ENCODE data around the gene FANCL.
"Not testable (repeated sequence)": the region's sequence is repeated elsewhere in the genome, so short reads cannot be mapped to it uniquely, and the experiment has no call there.

Gene FANCL

DNA sequence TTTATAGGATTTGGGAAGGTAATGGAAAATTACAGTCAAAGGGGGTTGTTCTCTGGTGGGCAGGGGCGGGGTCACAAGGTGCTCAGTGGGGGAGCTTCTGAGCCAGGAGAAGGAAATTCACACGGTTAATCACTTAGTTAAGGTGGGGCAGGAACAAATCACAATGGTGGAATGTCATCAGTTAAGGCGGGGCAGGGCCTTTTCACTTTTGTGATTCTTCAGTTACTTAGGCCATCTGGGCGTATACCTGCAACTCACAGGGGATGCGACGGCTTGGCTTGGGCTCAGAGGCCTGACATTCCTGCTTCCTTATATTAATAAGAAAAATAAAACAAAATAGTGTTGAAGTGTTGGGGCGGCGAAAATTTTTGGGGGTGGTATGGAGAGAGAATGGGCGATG, 127.6 kb downstream of the FANCL start:
- not testable (repeated sequence) for H3K4me3 Mint-ChIP-seq
- peak overlapping the region; percentile 81 for H3K27ac Mint-ChIP-seq

DNA sequence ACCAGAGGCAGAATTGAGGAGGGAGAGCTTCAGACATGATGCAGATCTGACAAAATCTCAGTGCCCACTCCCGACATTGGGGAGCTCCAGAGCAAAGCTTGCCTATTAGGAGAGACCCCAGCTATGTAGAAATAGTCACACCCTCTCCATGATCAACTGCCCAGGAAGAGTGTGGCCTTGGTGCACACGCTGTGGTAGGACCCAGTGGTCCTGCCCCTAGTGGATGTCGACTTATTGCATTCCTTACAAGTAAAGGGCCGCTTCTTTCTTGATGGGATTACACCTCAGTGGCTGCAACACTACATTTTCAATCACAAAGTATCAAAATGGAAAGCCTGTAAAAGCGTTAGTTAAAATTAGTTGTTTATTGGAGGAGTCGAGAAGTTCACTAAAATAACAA, 130.4 kb downstream of the FANCL start:
- Mint-ChIP-seq H3K4me3 (no peak overlapping the region), H3K4me1 (ENCODE audit: low read depth) (peaks cover 56% of the 10 kb centered on the region), H3K27me3 (no peaks in the 10 kb centered on the region), H3K27ac (peak overlapping the region; percentile 52), H3K9me3 (peaks cover 6% of the 10 kb centered on the region), H3K36me3 (ENCODE audit: low read depth) (peaks cover 23% of the 10 kb centered on the region)
- intact Hi-C loops (cut with micrococcal nuclease): loop anchor here (5.0 kb wide), 1 partner anchor 203 kb away; no protein-coding TSS in a partner anchor

More for the DNA sequence above, 127.6 kb downstream of the FANCL start:
- intact Hi-C loops (cut with micrococcal nuclease): loop anchor here (5.0 kb wide), 1 partner anchor 206 kb away; no protein-coding TSS in a partner anchor
- H3K9me3 Mint-ChIP-seq, H3K27me3 Mint-ChIP-seq: not testable (repeated sequence)
- Mint-ChIP-seq H3K4me1 (ENCODE audit: low read depth) (peaks cover 45% of the 10 kb centered on the region), H3K36me3 (ENCODE audit: low read depth) (peaks cover 47% of the 10 kb centered on the region)

DNA sequence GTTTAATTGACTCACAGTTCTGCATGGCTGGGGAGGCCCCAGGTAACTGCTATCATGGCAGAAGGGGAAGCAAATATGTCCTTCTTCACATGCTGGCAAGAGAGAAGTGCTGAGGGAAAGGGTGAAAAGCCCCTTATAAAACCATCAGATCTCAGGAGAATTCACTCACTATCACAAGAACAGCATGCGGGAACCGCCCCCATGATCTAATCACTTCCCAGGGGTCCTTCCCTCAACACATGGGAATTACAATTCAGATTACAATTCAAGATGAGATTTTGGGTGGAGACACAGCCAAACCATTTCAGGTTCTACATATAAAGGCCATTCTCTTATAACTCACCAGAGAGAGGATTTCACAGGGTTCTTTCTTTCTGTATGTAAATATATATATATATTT, 131.6 kb downstream of the FANCL start:
- Mint-ChIP-seq H3K27ac (no peak overlapping the region), H3K36me3 (ENCODE audit: low read depth) (peaks cover 17% of the 10 kb centered on the region), H3K4me3 (no peak overlapping the region), H3K9me3 (peaks cover 6% of the 10 kb centered on the region), H3K27me3 (no peaks in the 10 kb centered on the region), H3K4me1 (ENCODE audit: low read depth) (peaks cover 45% of the 10 kb centered on the region)
- intact Hi-C loops (cut with micrococcal nuclease): loop anchor here (5.0 kb wide), 1 partner anchor 62 kb away; the partner anchor contains the start of gene VRK2

Measured in dendritic cell treated with granulocyte-macrophage colony-stimulating factor and Interleukin-4, amounts not matched to agents 40 ng/mL and 50 ng/mL, for 4 days (primary cell).